ENCODE results near the gene PHLDB1. TPM values are rescaled to one million over a fixed set of nuclear protein-coding genes. Genes with fewer than 3 reads are reported as not detected.
"Not testable (repeated sequence)": the region's sequence is repeated elsewhere in the genome, so short reads cannot be mapped to it uniquely, and the experiment has no call there.

Gene PHLDB1
- total RNA-seq, 1 donor, result 132 TPM

- no peak overlapping the region for H3K4me3 ChIP-seq (ENCODE audit: low read depth, low read length)
- DNase-seq (ENCODE audit: low read depth), result no peak
- no peak for TF ChIP-seq CTCF (IDR thresholded peaks at IDR 0.05; ENCODE audit: insufficient read depth, low read depth, low read length)
Observed at GRCh38 chr11:118596224-118597146, 10.9 kb upstream of the PHLDB1 start.

DNA sequence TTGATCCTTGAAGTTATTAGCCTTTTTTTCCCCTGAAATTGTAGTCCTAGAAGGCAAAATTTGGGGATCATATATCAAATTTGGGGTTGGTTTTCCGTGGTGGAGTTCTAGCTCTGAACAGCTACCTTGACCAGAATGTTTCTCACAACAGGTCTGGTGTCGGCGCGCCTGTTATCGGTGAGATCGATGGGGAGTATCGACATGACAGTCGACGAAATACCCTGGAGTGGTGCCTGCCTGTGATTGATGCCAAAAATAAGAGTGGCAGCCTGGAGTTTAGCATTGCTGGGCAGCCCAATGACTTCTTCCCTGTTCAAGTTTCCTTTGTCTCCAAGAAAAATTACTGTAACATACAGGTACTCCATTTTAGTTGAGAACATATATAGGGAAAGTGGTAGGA is 9.9 kb upstream of the PHLDB1 start:
- no peak for DNase-seq (ENCODE audit: low read depth)
- H3K4me3 ChIP-seq (ENCODE audit: low read depth, low read length), result no peak overlapping the region
- no peak for TF ChIP-seq CTCF (IDR thresholded peaks at IDR 0.05; ENCODE audit: insufficient read depth, low read depth, low read length)

GRCh38 chr11:118602331-118602730 is 5.1 kb upstream of the PHLDB1 start:
- DNase-seq (ENCODE audit: low read depth), result peak; percentile 79
- TF ChIP-seq CTCF (IDR thresholded peaks at IDR 0.05; ENCODE audit: insufficient read depth, low read depth, low read length), result no peak
- no peak overlapping the region for H3K4me3 ChIP-seq (ENCODE audit: low read depth, low read length)

GRCh38 chr11:118603709-118604108 is 3.7 kb upstream of the PHLDB1 start:
- DNase-seq (ENCODE audit: low read depth); H3K4me3 ChIP-seq (ENCODE audit: low read depth, low read length): not testable (repeated sequence)

GRCh38 chr11:118604566-118604965 is 2.8 kb upstream of the PHLDB1 start:
- H3K4me3 ChIP-seq (ENCODE audit: low read depth, low read length), result no peak overlapping the region
- DNase-seq (ENCODE audit: low read depth), result no peak
- TF ChIP-seq CTCF (IDR thresholded peaks at IDR 0.05; ENCODE audit: insufficient read depth, low read depth, low read length), result no peak

- TF ChIP-seq CTCF (IDR thresholded peaks at IDR 0.05; ENCODE audit: insufficient read depth, low read depth, low read length), result no peak
- peak; percentile 99 for DNase-seq (ENCODE audit: low read depth)
- no peak overlapping the region for H3K4me3 ChIP-seq (ENCODE audit: low read depth, low read length)
Observed at GRCh38 chr11:118605116-118605867, 2.1 kb upstream of the PHLDB1 start.

- no peak overlapping the region for H3K4me3 ChIP-seq (ENCODE audit: low read depth, low read length)
- no peak for DNase-seq (ENCODE audit: low read depth)
- TF ChIP-seq CTCF (IDR thresholded peaks at IDR 0.05; ENCODE audit: insufficient read depth, low read depth, low read length), result no peak
Observed at GRCh38 chr11:118606157-118606843, 1.1 kb upstream of the PHLDB1 start.

All from fibroblast of villous mesenchyme (primary cell).